Pericardium fibroblast (primary cell): ENCODE results near the gene PLEKHB2. TPM values are rescaled to one million over a fixed set of nuclear protein-coding genes. Genes with fewer than 3 reads are reported as not detected.

Experiments used
- total RNA-seq: library from RNA; depleted of rRNA; stranded (reverse); fragments of >200 nt; gene quantifications from 2 replicates; pipeline ENCODE4 v1.2.3, GENCODE V29; 2015

PLEKHB2 gene, protein sequence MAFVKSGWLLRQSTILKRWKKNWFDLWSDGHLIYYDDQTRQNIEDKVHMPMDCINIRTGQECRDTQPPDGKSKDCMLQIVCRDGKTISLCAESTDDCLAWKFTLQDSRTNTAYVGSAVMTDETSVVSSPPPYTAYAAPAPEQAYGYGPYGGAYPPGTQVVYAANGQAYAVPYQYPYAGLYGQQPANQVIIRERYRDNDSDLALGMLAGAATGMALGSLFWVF
- total RNA-seq, result 26.0 and 46.6 TPM in 2 replicates

DNA sequence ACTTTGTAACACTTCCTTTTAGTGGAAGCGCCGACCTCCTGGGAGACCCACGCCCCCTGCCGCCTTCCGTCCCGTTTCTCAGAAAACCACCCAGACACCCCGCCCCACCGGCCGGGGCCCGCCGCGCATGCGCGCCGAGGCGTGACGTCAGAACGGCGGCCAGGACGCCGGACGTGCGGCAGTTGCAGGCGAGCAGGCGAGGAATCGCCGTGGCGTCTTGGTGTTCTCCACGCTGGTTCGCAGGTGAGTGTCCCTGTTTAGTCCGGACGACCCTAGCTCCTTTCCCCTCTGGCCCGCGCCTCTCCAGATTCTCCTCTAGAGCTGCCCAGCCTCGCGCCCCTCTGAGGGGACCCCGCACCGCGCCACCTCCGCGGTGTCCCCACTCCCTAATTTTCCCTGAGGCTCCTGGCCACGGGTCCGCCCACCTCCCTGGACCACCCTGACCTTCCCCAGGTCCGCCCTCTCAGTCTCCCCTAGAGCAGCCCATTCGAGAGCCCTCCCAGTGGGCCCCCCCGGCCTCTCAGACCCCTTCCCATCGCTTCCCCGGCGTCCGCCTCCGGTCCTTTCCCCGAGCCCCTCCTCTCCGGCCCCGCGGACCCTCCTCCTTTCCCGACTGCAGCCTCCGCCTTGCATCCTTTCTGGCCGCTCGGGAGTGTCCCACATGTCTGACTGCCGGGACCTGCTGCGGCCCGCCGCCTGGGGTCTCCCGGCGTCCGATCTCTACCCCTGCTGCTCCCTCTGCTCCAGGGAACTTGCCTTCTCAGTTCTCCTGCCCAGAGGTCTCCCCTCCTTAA lies at the start of gene PLEKHB2:
PLEKHB2 (plus strand) TSS at position 181 of the 794 bp plus-strand sequence. CDS start 15,606 bp downstream, outside the sequence.

DNA sequence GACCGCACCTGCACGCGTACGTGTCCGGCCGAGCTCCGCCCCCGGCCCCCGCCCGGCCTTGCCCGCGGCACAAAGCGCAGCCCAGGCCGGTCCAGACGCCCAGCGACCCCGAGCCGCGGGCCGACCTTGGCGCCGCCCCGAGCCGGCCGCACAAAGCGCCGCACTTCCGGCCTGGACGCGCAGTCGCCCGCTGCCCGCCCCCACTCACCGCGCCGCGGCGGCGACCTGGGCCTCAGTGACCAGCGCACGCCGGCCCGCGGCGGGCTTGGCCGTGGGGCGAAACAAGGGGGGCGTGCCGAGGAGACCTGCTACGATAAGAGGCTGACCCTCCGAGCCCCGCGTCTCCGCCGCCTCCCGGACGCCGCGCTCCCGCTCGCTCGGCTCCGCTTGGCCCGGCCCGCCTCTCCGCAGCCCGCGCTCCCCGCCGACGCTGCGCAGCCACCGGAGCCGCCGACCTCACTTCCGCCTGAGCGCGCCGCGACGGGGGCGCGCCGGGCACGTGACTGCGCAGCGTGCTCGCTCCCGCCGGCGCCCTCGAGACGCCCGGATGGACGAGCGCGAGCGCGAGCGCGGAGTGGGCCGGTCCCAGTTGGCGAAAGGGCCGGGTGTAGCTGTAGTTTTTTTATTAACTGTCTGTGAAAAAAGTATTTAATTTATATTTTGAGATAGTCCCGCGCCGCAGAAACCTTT lies 12.0 kb upstream of the PLEKHB2 start, which contains the start of gene FAM168B:
FAM168B (minus strand) TSS at position 455 of the 690 bp plus-strand sequence. CDS start 10,814 bp downstream, outside the sequence.

Other genes with a start within 250 kb of the PLEKHB2 start
- 109 and 111 TPM in 2 replicates for gene FAM168B, start 11.9 kb upstream of the PLEKHB2 start, total RNA-seq
- not detected in 2 replicates for gene POTEE, start 104.2 kb downstream of the PLEKHB2 start, total RNA-seq